Osteocyte (in vitro differentiated cells): ENCODE data around the gene P4HTM. TPM values are rescaled to one million over a fixed set of nuclear protein-coding genes. Genes with fewer than 3 reads are reported as not detected.
A peak's percentile ranks its signal among the peaks of the same experiment; 100 is the strongest.

ENCODE experiments used
- DNase-seq: peaks from one replicate; pipeline ENCODE4 v3.0.0; 2021; ENCODE audit warnings: mixed read lengths; ENCODE audit not compliant: unreplicated experiment; ENCODE audit errors: extremely low spot score
- H3K27ac Mint-ChIP-seq: one replicate; pipeline ENCODE4 v1.8.0; 2021; ENCODE audit warnings: mild to moderate bottlenecking, mixed read lengths; ENCODE audit not compliant: unreplicated experiment
- H3K27me3 Mint-ChIP-seq: one replicate; pipeline ENCODE4 v1.8.0; 2021; ENCODE audit warnings: mixed read lengths; ENCODE audit not compliant: unreplicated experiment
- H3K36me3 Mint-ChIP-seq: one replicate; pipeline ENCODE4 v1.8.0; 2021; ENCODE audit warnings: mixed read lengths; ENCODE audit not compliant: unreplicated experiment
- H3K4me1 Mint-ChIP-seq: one replicate; pipeline ENCODE4 v1.8.0; 2021; ENCODE audit warnings: mixed read lengths; ENCODE audit not compliant: unreplicated experiment
- H3K4me3 Mint-ChIP-seq: one replicate; pipeline ENCODE4 v1.8.0; 2021; ENCODE audit warnings: mild to moderate bottlenecking, moderate library complexity, mixed read lengths; ENCODE audit not compliant: unreplicated experiment
- H3K9me3 Mint-ChIP-seq: one replicate; pipeline ENCODE4 v1.8.0; 2021; ENCODE audit warnings: mixed read lengths; ENCODE audit not compliant: unreplicated experiment
- total RNA-seq: library from RNA; stranded (reverse); gene quantifications from 2 replicates; pipeline ENCODE4 v1.2.1, GENCODE V29; 2021
- TF ChIP-seq, protein P1 (sequence below): fragments of 200-600 bp; sonication (generic); IDR thresholded peaks from 2 replicates; pipeline ENCODE4 v1.5.0; 2021; ENCODE audit warnings: antibody characterized with exemption, mild to moderate bottlenecking, moderate library complexity

The P4HTM gene
- total RNA-seq, 1 donor from 2014 or later = 35.6 TPM

DNA sequence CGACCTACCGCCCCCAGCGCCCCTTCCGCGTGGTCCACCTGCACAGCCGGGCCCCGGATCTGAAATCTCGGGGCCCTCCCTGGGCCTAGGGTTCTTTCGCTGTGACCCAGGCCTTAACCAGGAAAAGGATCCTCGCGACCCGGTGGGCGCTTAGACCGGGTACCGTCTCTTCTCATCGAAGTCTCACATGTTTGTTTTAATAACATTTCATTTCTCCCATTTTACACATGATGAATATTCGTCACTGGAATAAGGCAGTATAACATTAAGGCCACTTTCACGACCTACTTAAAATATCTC, 28.6 kb downstream of the P4HTM start:
- Mint-ChIP-seq H3K36me3 (peaks cover 23% of the 10 kb centered on the region), H3K27ac (peak overlapping the region; percentile 88), H3K9me3 (no peaks in the 10 kb centered on the region), H3K27me3 (no peaks in the 10 kb centered on the region), H3K4me3 (peak overlapping the region; percentile 90), H3K4me1 (peaks cover 40% of the 10 kb centered on the region)
- TF ChIP-seq, protein P1, sequence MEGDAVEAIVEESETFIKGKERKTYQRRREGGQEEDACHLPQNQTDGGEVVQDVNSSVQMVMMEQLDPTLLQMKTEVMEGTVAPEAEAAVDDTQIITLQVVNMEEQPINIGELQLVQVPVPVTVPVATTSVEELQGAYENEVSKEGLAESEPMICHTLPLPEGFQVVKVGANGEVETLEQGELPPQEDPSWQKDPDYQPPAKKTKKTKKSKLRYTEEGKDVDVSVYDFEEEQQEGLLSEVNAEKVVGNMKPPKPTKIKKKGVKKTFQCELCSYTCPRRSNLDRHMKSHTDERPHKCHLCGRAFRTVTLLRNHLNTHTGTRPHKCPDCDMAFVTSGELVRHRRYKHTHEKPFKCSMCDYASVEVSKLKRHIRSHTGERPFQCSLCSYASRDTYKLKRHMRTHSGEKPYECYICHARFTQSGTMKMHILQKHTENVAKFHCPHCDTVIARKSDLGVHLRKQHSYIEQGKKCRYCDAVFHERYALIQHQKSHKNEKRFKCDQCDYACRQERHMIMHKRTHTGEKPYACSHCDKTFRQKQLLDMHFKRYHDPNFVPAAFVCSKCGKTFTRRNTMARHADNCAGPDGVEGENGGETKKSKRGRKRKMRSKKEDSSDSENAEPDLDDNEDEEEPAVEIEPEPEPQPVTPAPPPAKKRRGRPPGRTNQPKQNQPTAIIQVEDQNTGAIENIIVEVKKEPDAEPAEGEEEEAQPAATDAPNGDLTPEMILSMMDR = no peak
- DNase-seq = no peak

DNA sequence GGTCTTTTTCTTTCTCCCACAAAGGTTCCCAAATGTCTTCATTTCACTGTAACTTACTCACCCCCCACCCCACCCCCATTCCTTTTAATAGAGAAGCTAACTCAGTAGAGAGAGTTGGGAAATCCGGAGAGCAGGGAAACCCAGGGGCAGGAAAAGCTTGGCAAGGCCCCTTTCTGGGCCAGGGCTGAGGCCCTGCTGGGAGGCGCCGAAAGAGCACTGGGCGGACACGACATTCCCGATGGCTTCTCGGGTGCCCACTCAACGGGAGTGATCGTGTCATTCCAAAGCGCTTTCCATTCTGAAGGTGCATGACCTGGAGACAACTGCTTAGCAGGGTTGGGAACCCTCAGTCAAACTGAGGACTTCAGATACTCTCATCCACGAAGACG, 29.9 kb downstream of the P4HTM start:
- peaks cover 32% of the 10 kb centered on the region for H3K36me3 Mint-ChIP-seq
- H3K4me3 Mint-ChIP-seq = peak overlapping the region; percentile 90
- H3K27ac Mint-ChIP-seq = peak overlapping the region; percentile 94
- peaks cover 40% of the 10 kb centered on the region for H3K4me1 Mint-ChIP-seq
- no peak for DNase-seq
- TF ChIP-seq, protein P1 = no peak
- H3K9me3 Mint-ChIP-seq = no peaks in the 10 kb centered on the region
- no peaks in the 10 kb centered on the region for H3K27me3 Mint-ChIP-seq

DNA sequence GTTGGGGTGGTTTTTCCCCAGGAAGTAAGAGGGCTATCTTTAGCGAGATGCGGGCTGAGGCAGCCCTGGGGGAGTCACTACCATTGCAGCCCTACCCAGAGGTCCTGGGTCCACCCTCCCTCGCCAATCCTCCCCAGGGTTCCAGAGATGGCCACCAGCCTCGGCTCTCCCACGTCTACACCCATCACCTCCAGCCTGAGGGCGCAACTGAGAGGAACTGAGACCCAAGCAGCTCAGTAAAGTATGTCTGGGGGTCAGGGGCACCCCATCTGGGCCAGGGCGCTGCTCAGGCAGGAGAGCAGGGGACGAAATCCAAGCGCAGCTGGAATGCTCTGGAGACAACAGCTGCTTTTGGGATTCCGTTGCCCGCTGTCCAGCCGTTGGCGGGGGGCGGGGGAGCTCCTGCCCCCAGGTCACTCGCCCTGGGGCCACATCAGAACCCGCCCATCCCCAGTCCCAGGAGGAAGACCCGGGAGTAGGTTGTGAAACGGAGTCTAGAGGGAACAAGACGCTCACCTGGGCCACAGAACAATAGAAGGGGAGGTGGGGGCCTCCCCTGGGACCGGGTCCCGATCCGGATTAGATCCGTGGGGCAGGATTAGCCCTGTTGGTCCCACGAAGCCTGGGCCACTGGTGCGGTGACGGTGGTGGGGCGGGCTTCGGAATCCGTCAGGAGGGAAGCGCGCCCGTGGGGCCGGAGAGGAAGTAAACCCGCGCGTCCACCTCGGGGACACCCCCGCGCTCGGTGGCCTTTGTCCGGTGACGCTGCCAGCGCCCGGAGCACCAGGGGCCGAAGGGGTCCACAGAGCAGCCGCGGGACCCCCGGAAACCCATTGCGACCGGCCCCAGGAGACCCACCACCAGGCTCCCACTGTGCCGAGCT, 30.5 kb downstream of the P4HTM start:
- Mint-ChIP-seq H3K27ac (peak overlapping the region; percentile 94), H3K9me3 (no peaks in the 10 kb centered on the region), H3K4me3 (peak overlapping the region; percentile 90), H3K36me3 (peaks cover 30% of the 10 kb centered on the region), H3K4me1 (peaks cover 40% of the 10 kb centered on the region), H3K27me3 (no peaks in the 10 kb centered on the region)
- TF ChIP-seq, protein P1 = no peak
- DNase-seq = no peak

DNA sequence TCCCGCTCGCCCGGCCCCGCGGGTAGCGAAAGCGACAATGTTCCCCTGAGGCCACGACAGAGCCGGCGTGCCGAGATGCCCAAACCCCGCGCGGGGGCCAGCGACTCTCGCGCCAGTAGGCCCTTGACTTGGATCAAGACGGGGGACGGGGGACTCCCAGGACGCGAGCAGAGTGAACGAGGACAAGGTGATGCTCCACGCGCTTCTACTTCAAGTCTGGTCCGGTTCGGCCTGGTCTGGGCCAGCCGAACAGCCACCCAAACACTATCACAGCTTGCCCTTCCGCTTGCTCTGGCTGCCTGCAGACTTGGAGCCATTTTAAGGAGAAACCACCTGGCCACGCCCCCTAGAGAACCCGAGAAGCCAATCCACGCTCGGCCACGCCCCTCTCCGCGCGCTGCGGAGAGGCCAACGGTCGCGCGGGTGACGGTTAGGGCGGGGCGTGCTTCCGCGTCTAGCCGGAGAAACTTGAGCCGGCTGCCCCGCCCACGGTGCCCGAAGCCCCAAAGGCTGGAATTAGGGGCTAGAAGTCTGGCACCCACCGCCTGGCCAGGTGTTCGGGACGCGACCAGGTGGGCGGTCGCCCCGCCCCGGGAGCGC, 31.3 kb downstream of the P4HTM start:
- Mint-ChIP-seq H3K4me1 (peaks cover 40% of the 10 kb centered on the region), H3K9me3 (no peaks in the 10 kb centered on the region)

More for the DNA sequence above, 31.3 kb downstream of the P4HTM start:
- TF ChIP-seq, protein P1 = no peak
- peak overlapping the region; percentile 90 for H3K4me3 Mint-ChIP-seq
- H3K27ac Mint-ChIP-seq = peak overlapping the region; percentile 94
- H3K36me3 Mint-ChIP-seq = peaks cover 27% of the 10 kb centered on the region
- H3K27me3 Mint-ChIP-seq = no peaks in the 10 kb centered on the region
- DNase-seq = peak; percentile 99
